HCT116 (cell line): ENCODE data around the gene TTL. TPM values are rescaled to one million over a fixed set of nuclear protein-coding genes. Genes with fewer than 3 reads are reported as not detected.

Experiments used
- ATAC-seq: fragments of 200-7000 bp; cut with Tn5 transposase; 2 replicates; pipeline ENCODE4 v1.9.1; 2020; ENCODE audit warnings: mild to moderate bottlenecking, moderate library complexity
- BruUV-seq: library from RNA; stranded (reverse); fragments of 400-500 nt; replicated peaks from 2 replicates; lab custom pipeline; 2021; lab: Mats Ljungman, UMichigan
- CTCF ChIA-PET: fragments of 300-600 bp; sonication (Branson Sonifier 250); formaldehyde crosslinking; loops from one replicate; lab custom pipeline; 2021; ENCODE audit warnings: antibody characterized with exemption; lab: Charles Lee
- POLR2A ChIA-PET: fragments of 300-600, 350-600 bp; sonication (Branson Sonifier 250); formaldehyde crosslinking; loops from one replicate; lab custom pipeline; 2021; ENCODE audit warnings: antibody characterized with exemption; lab: Charles Lee
- RAD21 ChIA-PET, 2 experiments: fragments of 300-600 bp; sonication (Branson Sonifier 250); formaldehyde crosslinking; loops; one replicate each; lab custom pipeline; 2023; ENCODE audit warnings: low total read pairs in 2 of 2; ENCODE audit not compliant: uncharacterized antibody in 2 of 2, unreplicated experiment in 2 of 2, low non-redundant PET in 1 of 2; lab: Charles Lee
- DNase-seq: peaks from one replicate; pipeline ENCODE4 v3.0.0-alpha.2; 2010; ENCODE audit warnings: low read depth, low spot score
- H2AFZ ChIP-seq: fragments of 200-600 bp; shearing (Covaris generic), sonication (generic); 2 replicates; pipeline ENCODE4 v1.6.1; 2017; ENCODE audit warnings: low read depth, mixed run types, mixed read lengths, antibody characterized with exemption, low read length; ENCODE audit not compliant: poor library complexity, severe bottlenecking
- H3K27ac ChIP-seq: 2 replicates; pipeline ENCODE4 v1.5.1; 2012; ENCODE audit warnings: low read depth, low read length
- H3K27me3 ChIP-seq: fragments of 200-600 bp; sonication (generic); 2 replicates; pipeline ENCODE4 v1.6.1; 2016; ENCODE audit warnings: mixed run types, low read length, mixed read lengths; ENCODE audit not compliant: insufficient read depth
- H3K36me3 ChIP-seq, 2 experiments: fragments of 200-500 bp in 1 of 2; fragments of 200-600 bp in 1 of 2; sonication (Bioruptor generic) in 1 of 2; sonication (generic) in 1 of 2; 2 replicates each; pipeline versions ENCODE4 v1.5.1 to v1.6.1; 2014 to 2016; ENCODE audit warnings: low read length in 2 of 2, inconsistent platforms in 1 of 2, mixed read lengths in 1 of 2, mixed run types in 1 of 2; ENCODE audit not compliant: insufficient read depth in 2 of 2, control insufficient read depth in 1 of 2
- H3K4me1 ChIP-seq, 2 experiments: fragments of 200-600 bp in 1 of 2; sonication (generic) in 1 of 2; 2 replicates each; pipeline versions ENCODE4 v1.5.1 to v1.6.1; 2012 to 2017; ENCODE audit warnings: low read length in 2 of 2, inconsistent platforms in 1 of 2, mild to moderate bottlenecking in 1 of 2, mixed read lengths in 1 of 2, mixed run types in 1 of 2, moderate library complexity in 1 of 2; ENCODE audit not compliant: insufficient read depth in 2 of 2, control insufficient read depth in 1 of 2
- H3K4me2 ChIP-seq: fragments of 200-600 bp; sonication (generic); 2 replicates; pipeline ENCODE4 v1.6.1; 2017; ENCODE audit warnings: mixed run types, low read length, mixed read lengths
- H3K4me3 ChIP-seq, 2 experiments: fragments of 200-600 bp in 1 of 2; sonication (generic) in 1 of 2; replicated peaks in 1 of 2; 2 replicates each; pipeline ENCODE4 v1.5.1; 2011 to 2016; ENCODE audit warnings: low read length in 2 of 2, control low read depth in 1 of 2, low read depth in 1 of 2, mild to moderate bottlenecking in 1 of 2, mixed read lengths in 1 of 2, mixed run types in 1 of 2
- H3K79me2 ChIP-seq: fragments of 200-600 bp; sonication (generic); 2 replicates; pipeline ENCODE4 v1.6.1; 2017; ENCODE audit warnings: mild to moderate bottlenecking, mixed run types, low read length, moderate library complexity, mixed read lengths; ENCODE audit not compliant: insufficient read depth
- H3K9ac ChIP-seq: fragments of 200-600 bp; sonication (generic); 2 replicates; pipeline ENCODE4 v1.6.1; 2016; ENCODE audit warnings: low read length, mixed read lengths
- H3K9me2 ChIP-seq: fragments of 200-600 bp; sonication (generic), shearing (Covaris generic); 2 replicates; pipeline ENCODE4 v1.6.1; 2017; ENCODE audit warnings: mixed run types, mild to moderate bottlenecking, moderate library complexity; ENCODE audit not compliant: insufficient read depth
- H3K9me3 ChIP-seq, 2 experiments: fragments of 200-500 bp in 1 of 2; fragments of 200-600 bp in 1 of 2; sonication (Bioruptor generic) in 1 of 2; sonication (generic) in 1 of 2; 2 replicates each; pipeline ENCODE4 v1.6.1; 2014 to 2017; ENCODE audit warnings: low read length in 2 of 2, mixed read lengths in 2 of 2, inconsistent platforms in 1 of 2, low read depth in 1 of 2, mild to moderate bottlenecking in 1 of 2, mixed run types in 1 of 2, moderate library complexity in 1 of 2; ENCODE audit not compliant: control insufficient read depth in 1 of 2, insufficient read depth in 1 of 2
- H4K20me1 ChIP-seq: fragments of 200-600 bp; sonication (generic), shearing (Covaris generic); 2 replicates; pipeline ENCODE4 v1.6.1; 2017; ENCODE audit warnings: mixed run types, mild to moderate bottlenecking, moderate library complexity; ENCODE audit not compliant: insufficient read depth
- CTCF ChIP-seq, 3 experiments: fragments of 200-600 bp in 1 of 3; sonication (generic) in 1 of 3; IDR thresholded peaks in 2 of 3; conservative IDR thresholded peaks in 1 of 3; 2 replicates each; pipeline ENCODE4 v1.5.1; 2012 to 2017; ENCODE audit warnings: low read depth in 2 of 3, low read length in 2 of 3, antibody characterized with exemption in 1 of 3, borderline replicate concordance in 1 of 3, control low read depth in 1 of 3, mild to moderate bottlenecking in 1 of 3, mixed read lengths in 1 of 3, mixed run types in 1 of 3, moderate library complexity in 1 of 3; ENCODE audit not compliant: insufficient read depth in 1 of 3
- EZH2phosphoT487 ChIP-seq: fragments of 200-600 bp; IDR thresholded peaks from 2 replicates; pipeline ENCODE4 v1.6.1; 2018; ENCODE audit warnings: antibody characterized with exemption, borderline replicate concordance
- POLR2AphosphoS5 ChIP-seq: IDR thresholded peaks from 2 replicates; pipeline ENCODE4 v1.6.1; 2011; ENCODE audit warnings: mild to moderate bottlenecking, low read depth, low read length, moderate library complexity
- REST ChIP-seq: IDR thresholded peaks from 2 replicates; pipeline ENCODE4 v1.6.1; 2012; ENCODE audit warnings: low read depth
- SRF ChIP-seq: IDR thresholded peaks from 2 replicates; pipeline ENCODE4 v1.6.1; 2012; ENCODE audit warnings: low read depth
- intact Hi-C: fragments of 100-400 bp; cut with micrococcal nuclease; formaldehyde crosslinking; loops from 2 replicates; pipeline ENCODE4 v1.10.0; 2022
- total RNA-seq: library from RNA; stranded (reverse); gene quantifications from one replicate; pipeline ENCODE4 v1.2.1, GENCODE V29; 2021; ENCODE audit not compliant: unreplicated experiment

Gene TTL
- total RNA-seq, 1 experiment from 2014 or later: 58.7 TPM

GRCh38 chr2:112584134-112584890, 102.4 kb downstream of the TTL start, which contains the start of gene CHCHD5 (continued):
- TF ChIP-seq CTCF (IDR thresholded peaks at IDR 0.05 in 2 of 3, conservative IDR thresholded peaks at IDR 0.05 in 1 of 3; ENCODE audit: borderline replicate concordance in 1 of 3, insufficient read depth in 1 of 3, low read depth in 2 of 3, low read length in 2 of 3): peak in 1 of 3 experiments; percentile 14; a peak in 1 of 6 replicates
- TF ChIP-seq, all 23 proteins: peak for 14

GRCh38 chr2:112584891-112585250, 102.9 kb downstream of the TTL start:
- ChIA-PET POLR2A (interaction anchor here (0.6 to 2.4 kb wide), 9 partner anchors 9 to 608 kb away, joined by 3 to 14 read pairs (median 3); partner anchors contain the start of gene SLC20A1), CTCF (interaction anchor here (1.0 to 3.1 kb wide), 4 partner anchors 10 to 463 kb away, joined by 3 to 29 read pairs (median 8); no protein-coding TSS in a partner anchor), RAD21 (interaction anchor here (1.1 to 1.9 kb wide), 2 partner anchors 140 to 141 kb away, joined by 3 to 10 read pairs; no protein-coding TSS in a partner anchor)
- no peak; the same call in 1 of the 2 replicates for ATAC-seq
- BruUV-seq: TSS peak; percentile 66
- peaks cover 13% of the 10 kb centered on the region for H3K79me2 ChIP-seq
- 0 out of 4 replicates have a peak, but pooled peaks cover 0 to 2% of the 10 kb centered on the region in 2 experiments for H3K36me3 ChIP-seq
- H3K4me3 ChIP-seq: peak overlapping the region; percentile 89 to 91
- no peaks in the 10 kb centered on the region for H3K27me3 ChIP-seq
- no peak overlapping the region for H2AFZ ChIP-seq
- peak overlapping the region; percentile 96 for H3K27ac ChIP-seq
- TF ChIP-seq SRF (no peak), REST (no peak), EZH2phosphoT487 (no peak), POLR2AphosphoS5 (peak; percentile 73; the same call in 1 of the 2 replicates)
- H3K4me1 ChIP-seq: peaks cover 15 to 28% of the 10 kb centered on the region in 2 experiments
- H4K20me1 ChIP-seq: no peaks in the 10 kb centered on the region
- H3K9ac ChIP-seq: peak overlapping the region; percentile 85
- DNase-seq: no peak
- H3K4me2 ChIP-seq: peak overlapping the region; percentile 87
- intact Hi-C loops: loop anchor here (5.0 kb wide), 3 partner anchors 142 to 698 kb away; partner anchors contain the start of gene ZC3H8
- H3K9me2 ChIP-seq: no peaks in the 10 kb centered on the region
- no peaks in the 10 kb centered on the region for H3K9me3 ChIP-seq
